GM19043 (cell line): ENCODE measurements around the gene ZBED4.
A peak's percentile ranks its signal among the peaks of the same experiment; 100 is the strongest.

ENCODE experiments used
- ATAC-seq: cut with Tn5 transposase; IDR thresholded peaks from one replicate; pipeline ENCODE4 v1.9.1; 2021; ENCODE audit warnings: low read depth; ENCODE audit not compliant: unreplicated experiment

The ZBED4 gene

GRCh38 chr22:49934160-49934890, 80.7 kb downstream of the ZBED4 start:
- ATAC-seq, result no peak

- ATAC-seq, result no peak
Observed at GRCh38 chr22:49934891-49935557, 81.4 kb downstream of the ZBED4 start.

DNA sequence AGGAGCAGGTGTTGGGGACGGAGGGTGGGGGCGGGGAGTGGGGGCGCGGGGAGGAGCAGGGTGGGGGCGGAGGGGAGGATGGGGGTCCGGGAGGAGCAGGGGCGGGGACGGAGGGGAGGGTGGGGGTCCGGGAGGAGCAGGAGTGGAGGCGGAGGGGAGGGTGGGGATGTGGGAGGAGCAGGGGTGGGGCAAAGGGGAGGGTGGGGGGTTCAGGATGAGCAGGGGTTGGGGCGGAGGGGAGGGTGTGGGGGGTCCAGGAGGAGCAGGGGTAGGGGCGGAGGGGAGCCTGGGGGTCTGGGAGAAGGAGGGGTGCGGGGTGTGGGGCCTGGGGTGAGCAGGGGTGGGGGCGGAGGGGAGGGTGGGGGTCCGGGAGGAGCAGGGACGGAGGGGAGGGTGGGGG, 81.9 kb downstream of the ZBED4 start:
- no peak for ATAC-seq

- peak; percentile 63 for ATAC-seq
Observed at GRCh38 chr22:49936018-49936972, 82.7 kb downstream of the ZBED4 start.

GRCh38 chr22:49936973-49937757, 83.5 kb downstream of the ZBED4 start:
- no peak for ATAC-seq

- no peak for ATAC-seq
Observed at GRCh38 chr22:49937758-49938564, 84.3 kb downstream of the ZBED4 start.

GRCh38 chr22:49938565-49939136, 85.0 kb downstream of the ZBED4 start:
- no peak for ATAC-seq
